Smooth muscle cell (in vitro differentiated cells): ENCODE results near the gene THRAP3. TPM values are rescaled to one million over a fixed set of nuclear protein-coding genes. Genes with fewer than 3 reads are reported as not detected.

Experiments
- DNase-seq: peaks from one replicate; lab custom pipeline; 2025; ENCODE audit not compliant: unreplicated experiment; lab: John Stamatoyannopoulos, UW
- H2AFZ ChIP-seq: fragments of 200-600 bp; sonication (generic); 2 replicates; pipeline ENCODE4 v1.6.0; 2016; ENCODE audit warnings: antibody characterized with exemption, low read depth, mild to moderate bottlenecking
- H3F3A ChIP-seq: fragments of 200-600 bp; sonication (generic); 2 replicates; pipeline ENCODE4 v1.6.0; 2017; ENCODE audit warnings: antibody characterized with exemption, low read depth
- H3K27ac ChIP-seq: fragments of 200-600 bp; sonication (generic); 2 replicates; pipeline ENCODE4 v1.5.1; 2016; ENCODE audit warnings: low read depth, mild to moderate bottlenecking
- H3K27me3 ChIP-seq: fragments of 200-600 bp; sonication (generic); 2 replicates; pipeline ENCODE4 v1.6.1; 2016; ENCODE audit warnings: low read depth, mild to moderate bottlenecking
- H3K36me3 ChIP-seq: fragments of 200-600 bp; sonication (generic); 2 replicates; pipeline ENCODE4 v1.5.1; 2016; ENCODE audit warnings: low read depth
- H3K4me1 ChIP-seq: fragments of 200-600 bp; sonication (generic); 2 replicates; pipeline ENCODE4 v1.5.1; 2016; ENCODE audit warnings: low read depth
- H3K4me2 ChIP-seq: fragments of 200-600 bp; sonication (generic); 2 replicates; pipeline ENCODE4 v1.6.0; 2016; ENCODE audit warnings: mild to moderate bottlenecking
- H3K4me3 ChIP-seq: fragments of 200-600 bp; sonication (generic); 2 replicates; pipeline ENCODE4 v1.5.1; 2016; ENCODE audit warnings: mild to moderate bottlenecking
- H3K79me2 ChIP-seq: fragments of 200-600 bp; sonication (generic); 2 replicates; pipeline ENCODE4 v1.6.0; 2016; ENCODE audit warnings: low read depth, mild to moderate bottlenecking
- H3K9ac ChIP-seq: fragments of 200-600 bp; sonication (generic); 2 replicates; pipeline ENCODE4 v1.6.0; 2016; ENCODE audit warnings: low read depth
- H3K9me3 ChIP-seq: fragments of 200-600 bp; sonication (generic); replicated peaks from 2 replicates; pipeline ENCODE4 v1.5.1; 2016; ENCODE audit warnings: low read depth
- H4K20me1 ChIP-seq: fragments of 200-600 bp; sonication (generic); 2 replicates; pipeline ENCODE4 v1.6.0; 2016; ENCODE audit warnings: low read depth
- WGBS: methylation state at CpG from one replicate; pipeline ENCODE4 v1.1.7; 2016; ENCODE audit warnings: low lambda C conversion rate; 5-methylcytosine and 5-hydroxymethylcytosine counted together
- polyA plus RNA-seq: library from polyadenylated mRNA; unstranded; fragments of >200 nt; fragmentation: Nextera tagmentation; extraction: Ambion mirVana; gene quantifications from 2 replicates; pipeline ENCODE4 v1.2.1, GENCODE V29; 2016
- total RNA-seq: library from RNA; depleted of rRNA; stranded (reverse); fragments of >200 nt; gene quantifications from 2 replicates; pipeline ENCODE4 v1.2.3, GENCODE V29; 2014
- TF ChIP-seq, protein P1 (sequence below): fragments of 200-600 bp; sonication (generic); IDR thresholded peaks from 2 replicates; pipeline ENCODE4 v1.5.1; 2017; ENCODE audit warnings: borderline replicate concordance, mild to moderate bottlenecking, antibody characterized with exemption; ENCODE audit not compliant: insufficient read depth, poor library complexity, severe bottlenecking

Gene THRAP3
- total and polyA plus RNA-seq, 2 experiments from 2014 or later, result 45.1 to 60.5 TPM

- Histone ChIP-seq H2AFZ (no peak overlapping the region), H3K27ac (no peak overlapping the region), H4K20me1 (no peaks in the 10 kb centered on the region), H3K9ac (no peak overlapping the region), H3K4me1 (peaks cover 8% of the 10 kb centered on the region), H3K79me2 (no peaks in the 10 kb centered on the region), H3K27me3 (no peaks in the 10 kb centered on the region), H3K36me3 (no peaks in the 10 kb centered on the region), H3K9me3 (no peaks in the 10 kb centered on the region), H3K4me2 (no peak overlapping the region), H3F3A (no peaks in the 10 kb centered on the region), H3K4me3 (no peak overlapping the region)
- no peak for DNase-seq
- WGBS, result 100% methylated on average over 3 of the region's 3 CpGs
- TF ChIP-seq, protein P1, sequence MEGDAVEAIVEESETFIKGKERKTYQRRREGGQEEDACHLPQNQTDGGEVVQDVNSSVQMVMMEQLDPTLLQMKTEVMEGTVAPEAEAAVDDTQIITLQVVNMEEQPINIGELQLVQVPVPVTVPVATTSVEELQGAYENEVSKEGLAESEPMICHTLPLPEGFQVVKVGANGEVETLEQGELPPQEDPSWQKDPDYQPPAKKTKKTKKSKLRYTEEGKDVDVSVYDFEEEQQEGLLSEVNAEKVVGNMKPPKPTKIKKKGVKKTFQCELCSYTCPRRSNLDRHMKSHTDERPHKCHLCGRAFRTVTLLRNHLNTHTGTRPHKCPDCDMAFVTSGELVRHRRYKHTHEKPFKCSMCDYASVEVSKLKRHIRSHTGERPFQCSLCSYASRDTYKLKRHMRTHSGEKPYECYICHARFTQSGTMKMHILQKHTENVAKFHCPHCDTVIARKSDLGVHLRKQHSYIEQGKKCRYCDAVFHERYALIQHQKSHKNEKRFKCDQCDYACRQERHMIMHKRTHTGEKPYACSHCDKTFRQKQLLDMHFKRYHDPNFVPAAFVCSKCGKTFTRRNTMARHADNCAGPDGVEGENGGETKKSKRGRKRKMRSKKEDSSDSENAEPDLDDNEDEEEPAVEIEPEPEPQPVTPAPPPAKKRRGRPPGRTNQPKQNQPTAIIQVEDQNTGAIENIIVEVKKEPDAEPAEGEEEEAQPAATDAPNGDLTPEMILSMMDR, result no peak
Observed at GRCh38 chr1:36206323-36206858, 17.9 kb upstream of the THRAP3 start.

DNA sequence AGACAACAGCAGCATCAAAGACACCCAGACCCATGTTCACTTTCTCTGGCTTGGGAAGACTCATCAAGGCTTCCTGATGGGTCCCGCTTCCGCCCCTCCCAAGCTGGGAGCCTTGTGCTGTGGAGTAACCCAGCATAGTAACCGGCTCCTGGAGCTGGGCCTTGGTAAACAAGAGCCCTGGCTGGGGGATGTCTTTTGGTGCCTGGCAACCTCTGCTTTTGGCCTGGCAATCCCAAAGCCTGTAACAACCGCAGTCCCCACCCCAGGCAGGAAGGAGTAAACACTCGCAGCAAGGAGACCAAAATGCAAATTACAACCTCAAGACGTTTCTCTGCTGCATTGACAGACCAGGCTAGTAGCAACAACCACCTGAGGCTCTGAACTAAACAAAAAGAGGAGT, 16.9 kb upstream of the THRAP3 start:
- TF ChIP-seq, protein P1, result no peak
- WGBS, result 65% methylated on average over 6 of the region's 6 CpGs
- H3K27ac ChIP-seq, result no peak overlapping the region
- no peaks in the 10 kb centered on the region for H3K36me3 ChIP-seq
- H4K20me1 ChIP-seq, result no peaks in the 10 kb centered on the region
- H3K79me2 ChIP-seq, result no peaks in the 10 kb centered on the region
- no peaks in the 10 kb centered on the region for H3K27me3 ChIP-seq
- no peaks in the 10 kb centered on the region for H3F3A ChIP-seq
- no peak overlapping the region for H3K4me2 ChIP-seq
- no peak overlapping the region for H3K4me3 ChIP-seq
- H3K4me1 ChIP-seq, result peaks cover 8% of the 10 kb centered on the region
- DNase-seq, result no peak
- no peak overlapping the region for H3K9ac ChIP-seq
- H3K9me3 ChIP-seq, result no peaks in the 10 kb centered on the region
- H2AFZ ChIP-seq, result no peak overlapping the region

GRCh38 chr1:36208978-36209703, 15.1 kb upstream of the THRAP3 start:
- H3K27ac ChIP-seq, result no peak overlapping the region
- no peak overlapping the region for H3K9ac ChIP-seq
- H4K20me1 ChIP-seq, result no peaks in the 10 kb centered on the region
- no peaks in the 10 kb centered on the region for H3K27me3 ChIP-seq
- DNase-seq, result no peak
- no peaks in the 10 kb centered on the region for H3K4me1 ChIP-seq
- H3K4me2 ChIP-seq, result no peak overlapping the region
- H3K4me3 ChIP-seq, result no peak overlapping the region
- H2AFZ ChIP-seq, result no peak overlapping the region
- 64% methylated on average over 6 of the region's 6 CpGs for WGBS
- TF ChIP-seq, protein P1, result no peak
- no peaks in the 10 kb centered on the region for H3F3A ChIP-seq
- no peaks in the 10 kb centered on the region for H3K79me2 ChIP-seq
- no peaks in the 10 kb centered on the region for H3K36me3 ChIP-seq
- H3K9me3 ChIP-seq, result no peaks in the 10 kb centered on the region

GRCh38 chr1:36211307-36211706, 12.9 kb upstream of the THRAP3 start:
- Histone ChIP-seq H3K36me3 (no peaks in the 10 kb centered on the region), H4K20me1 (no peaks in the 10 kb centered on the region), H3K27ac (no peak overlapping the region), H3K4me2 (no peak overlapping the region), H3K27me3 (no peaks in the 10 kb centered on the region), H3K4me1 (no peaks in the 10 kb centered on the region), H3F3A (no peaks in the 10 kb centered on the region), H3K79me2 (no peaks in the 10 kb centered on the region), H2AFZ (no peak overlapping the region), H3K9ac (no peak overlapping the region), H3K4me3 (no peak overlapping the region), H3K9me3 (no peaks in the 10 kb centered on the region)
- no peak for DNase-seq
- TF ChIP-seq, protein P1, result no peak
- 91% methylated on average over 3 of the region's 3 CpGs for WGBS
